Limb (tissue), 2 donors: ENCODE results near the gene IDH1.
A peak's percentile ranks its signal among the peaks of the same experiment; 100 is the strongest.
"Not testable (repeated sequence)": the region's sequence is repeated elsewhere in the genome, so short reads cannot be mapped to it uniquely, and the experiment has no call there.

ENCODE experiments used
- DNase-seq, 2 donors: peaks; one replicate each; pipeline ENCODE4 v3.0.0-alpha.2; 2016; ENCODE audit errors: extremely low spot score in 2 of 2

IDH1 gene

GRCh38 chr2:208254871-208255556 lies at the start of gene IDH1:
IDH1 (minus strand) TSS chr2:208255071; CDS start chr2:208251551, 3,520 bp downstream.
- peak; percentile 93 to 100 for DNase-seq

GRCh38 chr2:208304157-208304556 lies 49.3 kb upstream of the IDH1 start:
- no peak for DNase-seq

- no peak for DNase-seq
These were observed 46.2 kb upstream of the IDH1 start for GRCh38 chr2:208300847-208301618.

- DNase-seq = no peak
These were observed 43.1 kb upstream of the IDH1 start for GRCh38 chr2:208297961-208298360.

GRCh38 chr2:208296610-208297009 lies 41.7 kb upstream of the IDH1 start:
- DNase-seq = no peak

GRCh38 chr2:208295834-208296233 lies 41.0 kb upstream of the IDH1 start:
- DNase-seq = no peak

GRCh38 chr2:208294482-208295024 lies 39.7 kb upstream of the IDH1 start:
- DNase-seq = no peak

- DNase-seq = no peak
These were observed 31.0 kb upstream of the IDH1 start for GRCh38 chr2:208285853-208286252.

- no peak for DNase-seq
These were observed 26.1 kb upstream of the IDH1 start for GRCh38 chr2:208280933-208281332.

- no peak for DNase-seq
These were observed 25.4 kb upstream of the IDH1 start for GRCh38 chr2:208280234-208280633.

- DNase-seq = no peak
These were observed 24.4 kb upstream of the IDH1 start for GRCh38 chr2:208279236-208279635.

- DNase-seq = no peak
These were observed 23.7 kb upstream of the IDH1 start for GRCh38 chr2:208278549-208278948.

- DNase-seq = no peak
These were observed 19.9 kb upstream of the IDH1 start for GRCh38 chr2:208274748-208275147.

GRCh38 chr2:208269091-208269490 lies 14.2 kb upstream of the IDH1 start:
- no peak for DNase-seq

- no peak for DNase-seq
These were observed 13.5 kb upstream of the IDH1 start for GRCh38 chr2:208268156-208268952.

- DNase-seq = not testable (repeated sequence)
These were observed 12.7 kb upstream of the IDH1 start for GRCh38 chr2:208267526-208267925.

- no peak for DNase-seq
These were observed 12.1 kb upstream of the IDH1 start for GRCh38 chr2:208266936-208267335.

- no peak for DNase-seq
These were observed 11.7 kb upstream of the IDH1 start for GRCh38 chr2:208266553-208266893.

- DNase-seq = peak; percentile 96
These were observed 11.1 kb upstream of the IDH1 start, which contains the start of gene PIKFYVE for GRCh38 chr2:208265801-208266552. PIKFYVE (plus strand) TSS chr2:208266255; CDS start chr2:208271520, 5,265 bp downstream.

GRCh38 chr2:208265371-208265800 lies 10.5 kb upstream of the IDH1 start:
- DNase-seq = peak in 1 of 2 donors; percentile 47
